Thyroid gland (tissue), 4 donors: ENCODE measurements around the gene ADCY4. TPM values are rescaled to one million over a fixed set of nuclear protein-coding genes. Genes with fewer than 3 reads are reported as not detected.
A peak's percentile ranks its signal among the peaks of the same experiment; 100 is the strongest.

Source experiments
- DNase-seq, 2 donors: peaks; one replicate each; pipeline ENCODE4 v3.0.0-alpha.2; 2019
- H3K27ac ChIP-seq, 3 donors: fragments of 200-600 bp; sonication (generic); 1 replicate in 2 of 3; 2 replicates in 1 of 3; pipeline ENCODE4 v1.5.1; 2016 to 2019; ENCODE audit warnings: mild to moderate bottlenecking in 1 of 3, moderate library complexity in 1 of 3
- H3K27me3 ChIP-seq: fragments of 200-600 bp; sonication (generic); one replicate; pipeline ENCODE4 v1.5.1; 2019
- H3K36me3 ChIP-seq, 2 donors: fragments of 200-600 bp; sonication (generic); one replicate each; pipeline ENCODE4 v1.5.1; 2016 to 2019
- H3K4me1 ChIP-seq, 2 donors: fragments of 200-600 bp; sonication (generic); one replicate each; pipeline ENCODE4 v1.5.1; 2017 to 2019
- H3K4me3 ChIP-seq, 3 donors: fragments of 200-600 bp; sonication (generic); replicated peaks in 1 of 3; 1 replicate in 2 of 3; 2 replicates in 1 of 3; pipeline ENCODE4 v1.5.1; 2016; ENCODE audit warnings: mild to moderate bottlenecking in 1 of 3
- H3K9me3 ChIP-seq: fragments of 200-600 bp; sonication (generic); one replicate; pipeline ENCODE4 v1.5.1; 2017
- CTCF ChIP-seq, 6 experiments: fragments of 200-600 bp in 3 of 6; fragments of 450-650 bp in 3 of 6; sonication (generic) in 3 of 6; IDR thresholded peaks; one replicate each; pipeline ENCODE4 v1.5.1; 2016 to 2019; ENCODE audit warnings: antibody characterized with exemption in 6 of 6, mild to moderate bottlenecking in 2 of 6, inconsistent platforms in 1 of 6, moderate library complexity in 1 of 6
- POLR2A ChIP-seq, 2 donors: fragments of 450-650 bp; IDR thresholded peaks; one replicate each; pipeline ENCODE4 v1.6.1; 2017; ENCODE audit warnings: antibody characterized with exemption in 2 of 2, mild to moderate bottlenecking in 2 of 2, moderate library complexity in 1 of 2
- WGBS, 2 donors: methylation state at CpG; one replicate each; pipeline ENCODE4 v1.1.5; 2017; 5-methylcytosine and 5-hydroxymethylcytosine counted together
- intact Hi-C: fragments of 100-400 bp; cut with DNase I; formaldehyde crosslinking; loops from one replicate; pipeline ENCODE4 v1.15.1; 2023
- total RNA-seq, 4 donors: library from RNA; depleted of rRNA; stranded (reverse); fragments of >200 nt; gene quantifications; one replicate each; pipeline ENCODE4 v1.2.3, GENCODE V29; 2016

Gene ADCY4
- total RNA-seq, result 10 to 100 TPM; 35.2 to 65.4 (median 48.8) TPM

- WGBS, 2 donors, result 17 to 19% methylated on average over 38 to 52 of the region's 65 CpGs
- Histone ChIP-seq H3K36me3 (no peaks in the 10 kb centered on the region), H3K4me1 (peaks cover 21 to 74% of the 10 kb centered on the region in 2 donors), H3K9me3 (no peaks in the 10 kb centered on the region), H3K27me3 (no peaks in the 10 kb centered on the region), H3K27ac (peak within 1 kb of the TSS; percentile 57 to 78 (median 68)), H3K4me3 (peak within 1 kb of the TSS; percentile 5 to 47 (median 9))
- intact Hi-C loops, result loop anchor here (2.0 to 5.0 kb wide), 2 partner anchors 33 to 102 kb away; partner anchors contain the start of gene NFATC4
- peak; percentile 28 to 38 for DNase-seq
- TF ChIP-seq CTCF (IDR thresholded peaks at IDR 0.05) (no peak), POLR2A (IDR thresholded peaks at IDR 0.05) (peak in 1 of 2 donors; percentile 21)
These were observed at the start of gene ADCY4 for GRCh38 chr14:24334431-24335291. Gene ADCY4, minus strand, starts transcription at chr14:24335071. Its CDS starts 419 bp downstream, at chr14:24334652.

- Histone ChIP-seq H3K9me3 (no peaks in the 10 kb centered on the region), H3K27ac (no peak overlapping the region), H3K4me3 (no peak overlapping the region), H3K36me3 (no peaks in the 10 kb centered on the region), H3K4me1 (peaks cover 0 to 11% of the 10 kb centered on the region in 2 donors), H3K27me3 (no peaks in the 10 kb centered on the region)
- 90 to 96% methylated on average over 4 of the region's 4 CpGs for WGBS, 2 donors
- no peak for DNase-seq
- no peak for TF ChIP-seq POLR2A (IDR thresholded peaks at IDR 0.05)
- intact Hi-C loops, result no loop called here
These were observed 49.3 kb upstream of the ADCY4 start for GRCh38 chr14:24384169-24384568.

DNA sequence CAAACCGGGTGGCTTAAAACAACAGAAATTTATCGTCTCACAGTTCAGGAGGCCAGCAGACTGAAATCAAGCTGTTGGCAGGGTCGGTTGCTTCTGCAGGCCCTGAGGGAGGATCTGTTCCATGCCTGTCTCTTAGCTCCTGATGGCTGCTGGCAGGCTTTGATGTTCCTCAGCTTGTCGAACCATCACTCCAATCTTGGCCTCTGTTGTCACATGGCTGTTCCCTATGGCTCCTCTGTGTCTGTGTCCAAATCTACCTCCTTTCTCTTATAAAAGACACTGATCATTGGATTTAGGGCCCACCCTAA, 47.1 kb upstream of the ADCY4 start:
- intact Hi-C loops, result no loop called here
- H3K4me3 ChIP-seq, result no peak overlapping the region
- H3K9me3 ChIP-seq, result no peaks in the 10 kb centered on the region
- no peak for DNase-seq
- H3K27me3 ChIP-seq, result no peaks in the 10 kb centered on the region
- TF ChIP-seq CTCF (IDR thresholded peaks at IDR 0.05), result no peak
- no peak for TF ChIP-seq POLR2A (IDR thresholded peaks at IDR 0.05)
- peak overlapping the region in 1 of 3 donors; percentile 36 for H3K27ac ChIP-seq
- peaks cover 8 to 32% of the 10 kb centered on the region in 2 donors for H3K4me1 ChIP-seq
- no peaks in the 10 kb centered on the region for H3K36me3 ChIP-seq
- WGBS, 2 donors, result 23 to 36% methylated on average over 4 of the region's 4 CpGs

DNA sequence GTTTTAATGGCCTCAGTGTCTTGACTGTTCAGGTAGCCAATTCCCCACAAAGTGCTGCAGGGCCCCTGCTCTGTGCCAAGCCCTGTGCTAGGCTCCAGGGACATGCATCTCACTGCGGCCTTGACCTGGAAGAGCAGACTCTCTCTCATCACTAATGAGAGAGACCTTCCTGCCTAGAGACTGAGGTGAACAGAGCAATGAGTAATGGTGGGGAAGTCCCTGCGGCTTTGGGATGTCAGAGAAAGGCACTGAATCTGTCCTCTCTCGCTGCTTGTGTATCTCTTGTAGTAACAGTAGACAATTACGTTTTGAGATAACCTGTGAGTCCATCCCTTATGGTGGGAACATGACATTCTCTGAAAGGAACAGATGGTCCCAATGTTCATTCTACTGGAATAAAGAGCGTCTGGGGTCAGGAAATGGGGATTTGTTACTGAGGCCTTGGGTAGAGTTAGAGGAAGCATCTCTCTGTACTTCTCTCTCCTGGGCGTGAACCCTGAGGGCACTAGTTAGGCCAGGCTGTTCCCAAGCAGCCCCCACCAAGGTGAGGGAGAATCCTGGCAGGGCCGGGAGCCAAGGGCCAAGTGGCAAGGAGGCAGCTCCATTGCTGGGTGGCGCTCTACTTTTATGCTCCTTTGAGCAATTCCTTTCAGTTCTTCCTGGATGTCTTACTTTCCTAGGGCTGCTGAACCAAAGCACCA, 46.6 kb upstream of the ADCY4 start:
- Histone ChIP-seq H3K27me3 (no peaks in the 10 kb centered on the region), H3K4me1 (peaks cover 8 to 35% of the 10 kb centered on the region in 2 donors), H3K27ac (peak overlapping the region in 1 of 3 donors; percentile 36), H3K4me3 (no peak overlapping the region), H3K36me3 (no peaks in the 10 kb centered on the region), H3K9me3 (no peaks in the 10 kb centered on the region)
- 70 to 75% methylated on average over 8 of the region's 8 CpGs for WGBS, 2 donors
- intact Hi-C loops, result no loop called here
- TF ChIP-seq POLR2A (IDR thresholded peaks at IDR 0.05) (no peak), CTCF (IDR thresholded peaks at IDR 0.05) (no peak)
- DNase-seq, result peak; percentile 50 to 51

- H3K9me3 ChIP-seq, result no peaks in the 10 kb centered on the region
- WGBS, 2 donors, result 84 to 87% methylated on average over 15 of the region's 15 CpGs
- DNase-seq, result no peak
- no peak overlapping the region for H3K27ac ChIP-seq
- H3K4me3 ChIP-seq, result no peak overlapping the region
- TF ChIP-seq CTCF (IDR thresholded peaks at IDR 0.05), result no peak
- no peak for TF ChIP-seq POLR2A (IDR thresholded peaks at IDR 0.05)
- peaks cover 8 to 38% of the 10 kb centered on the region in 2 donors for H3K4me1 ChIP-seq
- intact Hi-C loops, result no loop called here
- no peaks in the 10 kb centered on the region for H3K27me3 ChIP-seq
- no peaks in the 10 kb centered on the region for H3K36me3 ChIP-seq
These were observed 45.2 kb upstream of the ADCY4 start for GRCh38 chr14:24379907-24380730.
